NT2/D1 (cell line): ENCODE measurements around the gene ADAM22.

Source experiments
- DNase-seq: peaks from one replicate; pipeline ENCODE4 v3.0.0-alpha.2; 2011; ENCODE audit warnings: low read depth, low spot score
- H3K27me3 ChIP-seq: 2 replicates; pipeline ENCODE4 v1.6.0; 2011; ENCODE audit warnings: mild to moderate bottlenecking; ENCODE audit not compliant: insufficient read length, insufficient read depth
- H3K36me3 ChIP-seq: 2 replicates; pipeline ENCODE4 v1.6.1; 2011; ENCODE audit warnings: mild to moderate bottlenecking, low read length, mixed read lengths; ENCODE audit not compliant: insufficient read depth, insufficient read length
- H3K4me1 ChIP-seq: 2 replicates; pipeline ENCODE4 v1.5.1; 2011; ENCODE audit not compliant: insufficient read depth, insufficient read length
- H3K4me3 ChIP-seq: 2 replicates; pipeline ENCODE4 v1.5.1; 2011; ENCODE audit warnings: low read depth; ENCODE audit not compliant: insufficient read length
- H3K9ac ChIP-seq: 2 replicates; pipeline ENCODE4 v1.6.0; 2011; ENCODE audit warnings: low read depth; ENCODE audit not compliant: insufficient read length
- H3K9me3 ChIP-seq: 2 replicates; pipeline ENCODE4 v1.5.1; 2011; ENCODE audit warnings: mild to moderate bottlenecking, low read length; ENCODE audit not compliant: insufficient read depth
- SUZ12 ChIP-seq: IDR thresholded peaks from 2 replicates; pipeline ENCODE4 v1.6.1; 2011; ENCODE audit not compliant: insufficient read length, insufficient read depth; ENCODE audit errors: extremely low read depth
- YY1 ChIP-seq: IDR thresholded peaks from 2 replicates; pipeline ENCODE4 v1.6.1; 2011; ENCODE audit not compliant: insufficient read length, insufficient read depth
- ZNF274 ChIP-seq: IDR thresholded peaks from 2 replicates; pipeline ENCODE4 v1.6.1; 2011; ENCODE audit warnings: mild to moderate bottlenecking, low read depth, low read length

ADAM22 gene

GRCh38 chr7:88109612-88110011 is 175.6 kb downstream of the ADAM22 start:
- Histone ChIP-seq H3K9me3 (no peaks in the 10 kb centered on the region), H3K4me1 (no peaks in the 10 kb centered on the region), H3K9ac (no peak overlapping the region), H3K4me3 (no peak overlapping the region), H3K36me3 (no peaks in the 10 kb centered on the region), H3K27me3 (no peaks in the 10 kb centered on the region)
- DNase-seq: no peak
- no peak for TF ChIP-seq SUZ12
- no peak for TF ChIP-seq ZNF274
- TF ChIP-seq YY1: no peak

- DNase-seq: peak; percentile 13
- H3K9me3 ChIP-seq: no peaks in the 10 kb centered on the region
These were observed 177.2 kb downstream of the ADAM22 start for GRCh38 chr7:88111140-88111743.

GRCh38 chr7:88111954-88112471 is 178.0 kb downstream of the ADAM22 start:
- Histone ChIP-seq H3K36me3 (no peaks in the 10 kb centered on the region), H3K9ac (no peak overlapping the region), H3K9me3 (no peaks in the 10 kb centered on the region), H3K4me3 (no peak overlapping the region), H3K27me3 (no peaks in the 10 kb centered on the region), H3K4me1 (no peaks in the 10 kb centered on the region)
- TF ChIP-seq YY1 (no peak), ZNF274 (no peak)
- no peak for DNase-seq

More at GRCh38 chr7:88111140-88111743, 177.2 kb downstream of the ADAM22 start:
- Histone ChIP-seq H3K4me1 (no peaks in the 10 kb centered on the region), H3K4me3 (no peak overlapping the region), H3K27me3 (no peaks in the 10 kb centered on the region), H3K9ac (no peak overlapping the region), H3K36me3 (no peaks in the 10 kb centered on the region)
- TF ChIP-seq ZNF274 (no peak), SUZ12 (no peak), YY1 (no peak)

GRCh38 chr7:88115258-88115796 is 181.3 kb downstream of the ADAM22 start:
- TF ChIP-seq YY1 (no peak), ZNF274 (no peak), SUZ12 (no peak)
- no peak for DNase-seq
- H3K27me3 ChIP-seq: no peaks in the 10 kb centered on the region
- no peaks in the 10 kb centered on the region for H3K4me1 ChIP-seq
- H3K9me3 ChIP-seq: no peaks in the 10 kb centered on the region
- no peak overlapping the region for H3K4me3 ChIP-seq
- H3K9ac ChIP-seq: no peak overlapping the region
- no peaks in the 10 kb centered on the region for H3K36me3 ChIP-seq

GRCh38 chr7:88115816-88116215 is 181.8 kb downstream of the ADAM22 start:
- no peak for TF ChIP-seq YY1
- TF ChIP-seq SUZ12: no peak
- TF ChIP-seq ZNF274: no peak
- Histone ChIP-seq H3K4me1 (no peaks in the 10 kb centered on the region), H3K9ac (no peak overlapping the region), H3K4me3 (no peak overlapping the region), H3K9me3 (no peaks in the 10 kb centered on the region), H3K36me3 (no peaks in the 10 kb centered on the region), H3K27me3 (no peaks in the 10 kb centered on the region)
- DNase-seq: no peak

GRCh38 chr7:88116235-88116795 is 182.3 kb downstream of the ADAM22 start:
- no peaks in the 10 kb centered on the region for H3K9me3 ChIP-seq
- no peaks in the 10 kb centered on the region for H3K27me3 ChIP-seq
- H3K9ac ChIP-seq: no peak overlapping the region
- no peak overlapping the region for H3K4me3 ChIP-seq
- TF ChIP-seq ZNF274 (no peak), SUZ12 (no peak), YY1 (no peak)
- DNase-seq: no peak
- no peaks in the 10 kb centered on the region for H3K36me3 ChIP-seq
- H3K4me1 ChIP-seq: no peaks in the 10 kb centered on the region

- no peak for DNase-seq
- H3K36me3 ChIP-seq: no peaks in the 10 kb centered on the region
- H3K9me3 ChIP-seq: no peaks in the 10 kb centered on the region
- no peak overlapping the region for H3K9ac ChIP-seq
- TF ChIP-seq YY1: no peak
- no peak for TF ChIP-seq ZNF274
- no peak for TF ChIP-seq SUZ12
- no peaks in the 10 kb centered on the region for H3K27me3 ChIP-seq
- no peak overlapping the region for H3K4me3 ChIP-seq
- no peaks in the 10 kb centered on the region for H3K4me1 ChIP-seq
These were observed 183.3 kb downstream of the ADAM22 start for GRCh38 chr7:88117325-88117724.

GRCh38 chr7:88121335-88121734 is 187.3 kb downstream of the ADAM22 start:
- TF ChIP-seq ZNF274 (no peak), YY1 (no peak), SUZ12 (no peak)
- no peak overlapping the region for H3K4me3 ChIP-seq
- no peaks in the 10 kb centered on the region for H3K36me3 ChIP-seq
- no peaks in the 10 kb centered on the region for H3K4me1 ChIP-seq
- no peaks in the 10 kb centered on the region for H3K27me3 ChIP-seq
- no peak overlapping the region for H3K9ac ChIP-seq
- H3K9me3 ChIP-seq: no peaks in the 10 kb centered on the region
- DNase-seq: no peak
